Lung (tissue), 12 donors: Measurements from ENCODE around the gene ADGRF3. TPM values are rescaled to one million over a fixed set of nuclear protein-coding genes. Genes with fewer than 3 reads are reported as not detected.

Experiments
- ATAC-seq: fragments of 200-7000 bp; cut with Tn5 transposase; one replicate; pipeline ENCODE4 v1.9.1; 2020; ENCODE audit warnings: moderate number of reproducible peaks; ENCODE audit not compliant: insufficient read depth, low FRiP score
- DNase-seq, 3 donors: peaks; one replicate each; pipeline ENCODE4 v3.0.0-alpha.2; 2013 to 2017
- H3K27ac ChIP-seq, 2 donors: one replicate each; pipeline ENCODE4 v1.5.1; 2013; ENCODE audit warnings: mild to moderate bottlenecking in 2 of 2, moderate library complexity in 2 of 2, control low read depth in 1 of 2, inconsistent platforms in 1 of 2, low read depth in 1 of 2, low read length in 1 of 2
- H3K27me3 ChIP-seq, 3 donors: one replicate each; pipeline ENCODE4 v1.5.1; 2013; ENCODE audit warnings: low read length in 2 of 3; ENCODE audit not compliant: control insufficient read depth in 3 of 3, insufficient read depth in 3 of 3
- H3K36me3 ChIP-seq, 4 donors: one replicate each; pipeline ENCODE4 v1.5.1; 2013; ENCODE audit warnings: low read length in 4 of 4, mild to moderate bottlenecking in 1 of 4, moderate library complexity in 1 of 4; ENCODE audit not compliant: control insufficient read depth in 4 of 4, insufficient read depth in 4 of 4
- H3K4me1 ChIP-seq, 5 donors: one replicate each; pipeline ENCODE4 v1.5.1; 2013; ENCODE audit warnings: low read length in 5 of 5, mild to moderate bottlenecking in 2 of 5, moderate library complexity in 1 of 5; ENCODE audit not compliant: control insufficient read depth in 5 of 5, insufficient read depth in 5 of 5
- H3K4me3 ChIP-seq: one replicate; pipeline ENCODE4 v1.5.1; 2013; ENCODE audit warnings: mild to moderate bottlenecking, control low read depth, moderate library complexity
- H3K9ac ChIP-seq, 2 donors: one replicate each; pipeline ENCODE4 v1.5.1; 2013; ENCODE audit warnings: low read length in 2 of 2, control low read depth in 1 of 2; ENCODE audit not compliant: insufficient read depth in 1 of 2
- H3K9me3 ChIP-seq, 4 donors: one replicate each; pipeline ENCODE4 v1.5.1; 2013; ENCODE audit warnings: low read length in 3 of 4, mild to moderate bottlenecking in 1 of 4, moderate library complexity in 1 of 4; ENCODE audit not compliant: control insufficient read depth in 4 of 4, insufficient read depth in 3 of 4
- CTCF ChIP-seq: IDR thresholded peaks from 2 replicates; pipeline ENCODE4 v1.5.1; 2012; ENCODE audit warnings: mild to moderate bottlenecking; ENCODE audit errors: control extremely low read depth, extremely low read depth
- WGBS, 2 donors: extraction: QIAGEN DNeasy Blood & Tissue Kit; methylation state at CpG; one replicate each; pipeline ENCODE4 v1.1.7; 2013; 5-methylcytosine and 5-hydroxymethylcytosine counted together
- polyA plus RNA-seq, 2 donors: library from polyadenylated mRNA; stranded (reverse); fragments of 200-250 nt; gene quantifications; one replicate each; pipeline ENCODE4 v1.2.1, GENCODE V29; 2013
- total RNA-seq, 2 donors: library from RNA; depleted of rRNA in 1 of 2; stranded (reverse); fragments of >200 nt in 1 of 2; gene quantifications; one replicate each; pipeline ENCODE4 v1.2.1, GENCODE V29; 2014 to 2021
- donor health status: control.
- donor health status: control.
- donor health status: Bipolar disorder and iron deficiency.
- donor health status: healthy.
- donor health status: DM: yes; HTN: yes; CAD: no.

The ADGRF3 gene
- total and polyA plus RNA-seq, 4 donors = 0.10 to 3.9 (median 0.24) TPM

- 97 to 98% methylated on average over 4 of the region's 4 CpGs for WGBS, 2 donors
- ATAC-seq (no peak), DNase-seq (no peak)
- H3K27me3 ChIP-seq = no peaks in the 10 kb centered on the region
- H3K4me1 ChIP-seq = no peaks in the 10 kb centered on the region
- no peak overlapping the region for H3K4me3 ChIP-seq
- H3K9me3 ChIP-seq = no peaks in the 10 kb centered on the region
- peaks cover 2 to 14% (median 9%) of the 10 kb centered on the region in 4 donors for H3K36me3 ChIP-seq
- no peak for TF ChIP-seq CTCF
- H3K9ac ChIP-seq = no peak overlapping the region
- H3K27ac ChIP-seq = no peak overlapping the region
These were observed 40.6 kb upstream of the ADGRF3 start for GRCh38 chr2:26387189-26387588.

- no peaks in the 10 kb centered on the region for H3K9me3 ChIP-seq
- no peaks in the 10 kb centered on the region for H3K27me3 ChIP-seq
- H3K4me1 ChIP-seq = no peaks in the 10 kb centered on the region
- ATAC-seq (no peak), DNase-seq (no peak)
- no peak overlapping the region for H3K27ac ChIP-seq
- no peak overlapping the region for H3K4me3 ChIP-seq
- no peak for TF ChIP-seq CTCF
- H3K9ac ChIP-seq = no peak overlapping the region
- peaks cover 2 to 18% (median 11%) of the 10 kb centered on the region in 4 donors for H3K36me3 ChIP-seq
These were observed 38.0 kb upstream of the ADGRF3 start for GRCh38 chr2:26384597-26384996.

- Histone ChIP-seq H3K27me3 (no peaks in the 10 kb centered on the region), H3K4me1 (no peaks in the 10 kb centered on the region), H3K9ac (no peak overlapping the region), H3K36me3 (peaks cover 2 to 16% (median 10%) of the 10 kb centered on the region in 4 donors), H3K4me3 (no peak overlapping the region), H3K9me3 (no peaks in the 10 kb centered on the region), H3K27ac (no peak overlapping the region)
- ATAC-seq (no peak), DNase-seq (no peak)
- TF ChIP-seq CTCF = no peak
- 92 to 95% methylated on average over 9 of the region's 9 CpGs for WGBS, 2 donors
These were observed 37.6 kb upstream of the ADGRF3 start for GRCh38 chr2:26384183-26384582.

- DNase-seq = no peak
- Histone ChIP-seq H3K27ac (no peak overlapping the region), H3K36me3 (peaks cover 6 to 8% (median 6%) of the 10 kb centered on the region in 4 donors), H3K9me3 (no peaks in the 10 kb centered on the region), H3K4me1 (no peaks in the 10 kb centered on the region), H3K4me3 (no peak overlapping the region), H3K27me3 (no peaks in the 10 kb centered on the region), H3K9ac (no peak overlapping the region)
- no peak for ATAC-seq
- TF ChIP-seq CTCF = no peak
- WGBS, 2 donors = 85 to 86% methylated on average over 3 of the region's 3 CpGs
These were observed 36.0 kb upstream of the ADGRF3 start for GRCh38 chr2:26382564-26382963.
